Measurements from ENCODE around the gene MCM9.
A peak's percentile ranks its signal among the peaks of the same experiment; 100 is the strongest.
"Not testable (repeated sequence)": the region's sequence is repeated elsewhere in the genome, so short reads cannot be mapped to it uniquely, and the experiment has no call there.

Gene MCM9

GRCh38 chr6:118893064-118893806 is 41.7 kb downstream of the MCM9 start:
- peak in 4 of 5 experiments; percentile 16 to 91 (median 56) for DNase-seq

- DNase-seq: peak in 1 of 5 experiments; percentile 78
These were observed 42.5 kb downstream of the MCM9 start for GRCh38 chr6:118892355-118892991.

GRCh38 chr6:118890997-118891790 is 43.8 kb downstream of the MCM9 start:
- peak in 1 of 5 experiments; percentile 69 for DNase-seq

GRCh38 chr6:118889163-118889562 is 45.8 kb downstream of the MCM9 start:
- DNase-seq: peak in 1 of 5 experiments; percentile 40

- peak in 1 of 5 experiments; percentile 26 for DNase-seq
These were observed 48.3 kb downstream of the MCM9 start for GRCh38 chr6:118886641-118887040.

GRCh38 chr6:118882314-118882905 is 52.5 kb downstream of the MCM9 start:
- DNase-seq: no peak

GRCh38 chr6:118881440-118882313 is 53.3 kb downstream of the MCM9 start:
- DNase-seq: no peak

GRCh38 chr6:118877806-118878205 is 57.2 kb downstream of the MCM9 start:
- DNase-seq: no peak

- DNase-seq: no peak
These were observed 58.1 kb downstream of the MCM9 start for GRCh38 chr6:118876814-118877213.

- DNase-seq: no peak
These were observed 58.8 kb downstream of the MCM9 start for GRCh38 chr6:118876198-118876597.

GRCh38 chr6:118875672-118876071 is 59.3 kb downstream of the MCM9 start:
- DNase-seq: no peak

GRCh38 chr6:118873239-118873638 is 61.7 kb downstream of the MCM9 start:
- DNase-seq: no peak

GRCh38 chr6:118872726-118873125 is 62.2 kb downstream of the MCM9 start:
- DNase-seq: peak in 1 of 5 experiments; percentile 38

GRCh38 chr6:118872318-118872717 is 62.6 kb downstream of the MCM9 start:
- DNase-seq: no peak

GRCh38 chr6:118871331-118871730 is 63.6 kb downstream of the MCM9 start:
- DNase-seq: no peak

GRCh38 chr6:118869894-118870589 is 64.9 kb downstream of the MCM9 start:
- no peak for DNase-seq

GRCh38 chr6:118869350-118869749 is 65.6 kb downstream of the MCM9 start:
- no peak for DNase-seq

- DNase-seq: not testable (repeated sequence)
These were observed 66.1 kb downstream of the MCM9 start for GRCh38 chr6:118868901-118869300.

GRCh38 chr6:118867181-118867580 is 67.8 kb downstream of the MCM9 start:
- no peak for DNase-seq

GRCh38 chr6:118865100-118865391 is 69.9 kb downstream of the MCM9 start:
- no peak for DNase-seq

GRCh38 chr6:118864341-118865099 is 70.4 kb downstream of the MCM9 start:
- DNase-seq: no peak
